ENCODE data around the gene ADAMTSL5.

The ADAMTSL5 gene

DNA sequence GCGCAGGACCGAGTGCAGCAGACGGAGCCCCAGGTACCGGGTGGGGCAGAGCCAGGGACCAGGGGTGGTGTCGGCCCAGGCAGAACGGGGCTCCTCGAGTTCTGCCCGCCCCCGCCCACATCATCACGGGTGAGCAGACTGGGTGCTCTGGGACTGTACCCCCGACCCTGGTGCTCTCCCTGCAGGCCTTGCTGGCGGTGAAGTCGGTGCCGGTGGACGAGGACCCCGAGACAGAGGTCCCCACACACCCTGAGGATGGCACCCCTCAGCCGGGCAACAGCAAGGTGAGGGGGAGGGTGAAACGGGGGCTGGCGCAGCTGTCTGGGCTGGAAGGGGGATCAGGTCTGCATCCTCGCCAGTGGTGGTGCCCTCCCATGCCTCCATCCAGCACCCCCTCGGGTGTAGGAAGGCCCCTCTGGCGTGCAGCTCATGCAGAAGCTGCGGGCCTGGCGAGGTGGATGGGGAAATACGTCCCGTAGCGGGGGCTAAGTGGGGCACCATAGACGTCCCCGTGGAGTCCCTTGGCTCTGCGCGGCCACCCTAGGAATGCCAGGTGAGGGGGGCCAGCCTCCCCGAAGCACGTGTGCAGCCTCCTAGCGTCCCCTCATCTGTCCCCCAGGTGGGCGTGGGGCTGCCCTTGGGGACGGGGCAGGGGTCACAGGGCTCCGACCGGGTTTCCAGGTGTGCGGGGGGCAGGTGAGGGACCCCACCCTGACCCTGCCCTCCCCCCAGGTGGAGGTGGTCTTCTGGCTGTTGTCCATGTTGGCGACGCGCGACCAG lies 56.5 kb downstream of the ADAMTSL5 start:
- DNase-seq (ENCODE audit: low read depth): no peak
- no peak overlapping the region for H3K4me3 ChIP-seq (ENCODE audit: low read length)
- TF ChIP-seq, protein P1, sequence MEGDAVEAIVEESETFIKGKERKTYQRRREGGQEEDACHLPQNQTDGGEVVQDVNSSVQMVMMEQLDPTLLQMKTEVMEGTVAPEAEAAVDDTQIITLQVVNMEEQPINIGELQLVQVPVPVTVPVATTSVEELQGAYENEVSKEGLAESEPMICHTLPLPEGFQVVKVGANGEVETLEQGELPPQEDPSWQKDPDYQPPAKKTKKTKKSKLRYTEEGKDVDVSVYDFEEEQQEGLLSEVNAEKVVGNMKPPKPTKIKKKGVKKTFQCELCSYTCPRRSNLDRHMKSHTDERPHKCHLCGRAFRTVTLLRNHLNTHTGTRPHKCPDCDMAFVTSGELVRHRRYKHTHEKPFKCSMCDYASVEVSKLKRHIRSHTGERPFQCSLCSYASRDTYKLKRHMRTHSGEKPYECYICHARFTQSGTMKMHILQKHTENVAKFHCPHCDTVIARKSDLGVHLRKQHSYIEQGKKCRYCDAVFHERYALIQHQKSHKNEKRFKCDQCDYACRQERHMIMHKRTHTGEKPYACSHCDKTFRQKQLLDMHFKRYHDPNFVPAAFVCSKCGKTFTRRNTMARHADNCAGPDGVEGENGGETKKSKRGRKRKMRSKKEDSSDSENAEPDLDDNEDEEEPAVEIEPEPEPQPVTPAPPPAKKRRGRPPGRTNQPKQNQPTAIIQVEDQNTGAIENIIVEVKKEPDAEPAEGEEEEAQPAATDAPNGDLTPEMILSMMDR (conservative IDR thresholded peaks at IDR 0.05; ENCODE audit: low read length): no peak

DNA sequence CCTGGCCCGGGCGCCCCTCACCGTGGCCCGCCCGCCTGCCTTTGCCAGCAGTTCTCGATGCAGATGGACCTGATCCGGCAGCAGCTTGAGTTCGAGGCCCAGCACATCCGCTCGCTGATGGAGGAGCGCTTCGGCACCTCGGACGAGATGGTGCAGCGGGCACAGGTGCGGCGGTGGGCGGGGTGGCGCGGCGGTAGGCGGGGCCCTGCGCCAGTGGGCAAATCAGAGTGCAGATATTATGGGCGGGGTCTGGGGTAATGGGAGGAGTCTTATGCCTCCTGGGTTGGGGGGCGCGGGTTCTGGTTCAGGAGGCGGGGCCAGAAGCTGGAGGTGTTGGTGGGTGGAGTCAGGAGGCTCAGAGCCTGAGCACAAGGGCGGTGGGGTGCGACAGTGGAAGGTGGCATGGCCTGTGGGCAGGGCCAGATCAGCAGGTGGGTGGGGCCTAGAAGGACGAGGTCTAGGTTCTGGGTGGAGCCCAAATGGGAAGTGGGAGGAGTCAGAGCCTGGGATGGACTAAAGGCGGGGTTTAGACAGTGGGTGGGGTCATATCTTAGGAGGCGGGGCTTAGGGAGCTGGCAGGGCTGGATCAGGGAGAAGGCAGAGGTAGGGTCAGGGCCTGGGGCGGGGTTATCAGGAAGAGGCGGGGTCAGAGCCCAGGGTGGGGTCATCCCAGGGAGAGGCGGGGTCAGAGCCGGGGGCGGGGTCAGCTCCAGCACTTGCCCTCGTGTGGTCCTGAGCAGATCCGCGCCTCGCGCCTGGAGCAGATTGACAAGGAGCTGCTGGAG lies 57.3 kb downstream of the ADAMTSL5 start:
- H3K4me3 ChIP-seq (ENCODE audit: low read length): no peak overlapping the region
- TF ChIP-seq, protein P1 (conservative IDR thresholded peaks at IDR 0.05; ENCODE audit: low read length): no peak
- peak; percentile 40 for DNase-seq (ENCODE audit: low read depth)
